Measurements from ENCODE around the gene BACE1.

DNA sequence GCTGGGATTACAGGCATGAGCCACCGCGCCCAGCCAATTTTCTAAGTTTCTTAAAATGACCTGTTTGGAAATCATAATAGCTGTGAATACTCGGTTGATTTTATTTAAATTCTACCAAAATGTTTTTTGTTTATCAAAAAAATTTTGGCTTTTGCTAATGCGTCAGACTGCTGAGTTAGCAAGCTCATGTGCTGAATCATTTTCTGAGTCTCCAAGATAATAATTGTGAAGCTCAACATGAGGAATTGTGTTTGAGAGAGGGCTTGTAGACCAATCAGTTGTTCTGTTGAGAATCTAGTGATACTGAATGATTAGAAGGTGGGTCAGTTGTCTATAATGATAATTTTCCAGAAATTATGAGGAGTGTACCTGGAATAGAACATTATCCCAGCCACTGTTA lies 67.7 kb downstream of the BACE1 start:
- TF ChIP-seq, protein P1, sequence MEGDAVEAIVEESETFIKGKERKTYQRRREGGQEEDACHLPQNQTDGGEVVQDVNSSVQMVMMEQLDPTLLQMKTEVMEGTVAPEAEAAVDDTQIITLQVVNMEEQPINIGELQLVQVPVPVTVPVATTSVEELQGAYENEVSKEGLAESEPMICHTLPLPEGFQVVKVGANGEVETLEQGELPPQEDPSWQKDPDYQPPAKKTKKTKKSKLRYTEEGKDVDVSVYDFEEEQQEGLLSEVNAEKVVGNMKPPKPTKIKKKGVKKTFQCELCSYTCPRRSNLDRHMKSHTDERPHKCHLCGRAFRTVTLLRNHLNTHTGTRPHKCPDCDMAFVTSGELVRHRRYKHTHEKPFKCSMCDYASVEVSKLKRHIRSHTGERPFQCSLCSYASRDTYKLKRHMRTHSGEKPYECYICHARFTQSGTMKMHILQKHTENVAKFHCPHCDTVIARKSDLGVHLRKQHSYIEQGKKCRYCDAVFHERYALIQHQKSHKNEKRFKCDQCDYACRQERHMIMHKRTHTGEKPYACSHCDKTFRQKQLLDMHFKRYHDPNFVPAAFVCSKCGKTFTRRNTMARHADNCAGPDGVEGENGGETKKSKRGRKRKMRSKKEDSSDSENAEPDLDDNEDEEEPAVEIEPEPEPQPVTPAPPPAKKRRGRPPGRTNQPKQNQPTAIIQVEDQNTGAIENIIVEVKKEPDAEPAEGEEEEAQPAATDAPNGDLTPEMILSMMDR (IDR thresholded peaks at IDR 0.05; ENCODE audit: low read depth, low read length, poor library complexity, severe bottlenecking), result no peak
- no peak for TF ChIP-seq EZH2phosphoT487 (IDR thresholded peaks at IDR 0.05; ENCODE audit: borderline replicate concordance, low read length)

Data from DOHH2 (cell line).